GM23338 (cell line): Measurements from ENCODE around the gene USP9Y. TPM values are rescaled to one million over a fixed set of nuclear protein-coding genes. Genes with fewer than 3 reads are reported as not detected.

Experiments
- ATAC-seq: fragments of 200-7000 bp; cut with Tn5 transposase; 3 replicates; pipeline ENCODE4 v1.9.1; 2020
- DNase-seq: peaks from one replicate; pipeline ENCODE4 v3.0.0-alpha.2; 2015; ENCODE audit warnings: low spot score
- H2AFZ ChIP-seq: fragments of 200-600 bp; sonication (generic); 2 replicates; pipeline ENCODE4 v1.8.0; 2016; ENCODE audit warnings: antibody characterized with exemption, mild to moderate bottlenecking, moderate library complexity
- H3F3A ChIP-seq: fragments of 200-600 bp; sonication (generic); replicated peaks from 2 replicates; pipeline ENCODE4 v1.8.0; 2017; ENCODE audit warnings: antibody characterized with exemption, mixed run types, low read depth
- H3K27ac ChIP-seq: fragments of 200-600 bp; sonication (generic); 2 replicates; pipeline ENCODE4 v1.6.1; 2016; ENCODE audit warnings: low read depth
- H3K27me3 ChIP-seq: fragments of 200-600 bp; sonication (generic); 2 replicates; pipeline ENCODE4 v1.8.0; 2016; ENCODE audit warnings: mild to moderate bottlenecking, mixed run types, moderate library complexity; ENCODE audit not compliant: insufficient read depth
- H3K36me3 ChIP-seq: fragments of 200-600 bp; sonication (generic); 2 replicates; pipeline ENCODE4 v1.8.0; 2016; ENCODE audit warnings: mild to moderate bottlenecking; ENCODE audit not compliant: insufficient read depth
- H3K4me1 ChIP-seq: fragments of 200-600 bp; sonication (generic); 2 replicates; pipeline ENCODE4 v1.8.0; 2016; ENCODE audit warnings: mild to moderate bottlenecking, moderate library complexity; ENCODE audit not compliant: insufficient read depth
- H3K4me2 ChIP-seq: fragments of 200-600 bp; sonication (generic); 2 replicates; pipeline ENCODE4 v1.7.1; 2017; ENCODE audit warnings: mixed run types
- H3K4me3 ChIP-seq: fragments of 200-600 bp; sonication (generic); 2 replicates; pipeline ENCODE4 v1.6.1; 2016; ENCODE audit warnings: mixed run types
- H3K79me2 ChIP-seq: fragments of 200-600 bp; sonication (generic); replicated peaks from 2 replicates; pipeline ENCODE4 v1.8.0; 2017; ENCODE audit warnings: mild to moderate bottlenecking; ENCODE audit not compliant: insufficient read depth
- H3K9me2 ChIP-seq: fragments of 200-600 bp; sonication (generic); 2 replicates; pipeline ENCODE4 v1.8.0; 2017; ENCODE audit not compliant: insufficient read depth
- H4K20me1 ChIP-seq: fragments of 200-600 bp; sonication (generic); replicated peaks from 2 replicates; pipeline ENCODE4 v1.8.0; 2017; ENCODE audit warnings: mild to moderate bottlenecking; ENCODE audit not compliant: insufficient read depth
- H3K27ac Mint-ChIP-seq: 2 replicates; pipeline ENCODE4 v1.8.0; 2020; ENCODE audit warnings: inconsistent platforms, mild to moderate bottlenecking, moderate library complexity, mixed read lengths
- H3K27me3 Mint-ChIP-seq: 3 replicates; pipeline ENCODE4 v1.8.0; 2022; ENCODE audit warnings: low read depth, mild to moderate bottlenecking, moderate library complexity, mixed read lengths, inconsistent platforms; ENCODE audit not compliant: insufficient read depth, poor library complexity
- H3K36me3 Mint-ChIP-seq: 3 replicates; pipeline ENCODE4 v1.8.0; 2021; ENCODE audit warnings: low read depth, mild to moderate bottlenecking, inconsistent platforms, moderate library complexity, mixed read lengths
- H3K4me1 Mint-ChIP-seq: 3 replicates; pipeline ENCODE4 v1.8.0; 2020; ENCODE audit warnings: mild to moderate bottlenecking, inconsistent platforms, mixed read lengths
- H3K4me3 Mint-ChIP-seq: 3 replicates; pipeline ENCODE4 v1.8.0; 2021; ENCODE audit warnings: moderate library complexity, mild to moderate bottlenecking, inconsistent platforms, mixed read lengths
- H3K9me3 Mint-ChIP-seq: 3 replicates; pipeline ENCODE4 v1.8.0; 2020; ENCODE audit warnings: moderate library complexity, mild to moderate bottlenecking, inconsistent platforms, mixed read lengths
- CREB1 ChIP-seq: fragments of 250-450 bp; sonication (Bioruptor Pico); IDR thresholded peaks from 2 replicates; pipeline ENCODE4 v1.5.0; 2020; ENCODE audit warnings: low read depth, mild to moderate bottlenecking, moderate library complexity
- CTCF ChIP-seq, 2 experiments: fragments of 200-600 bp in 1 of 2; sonication (generic) in 1 of 2; conservative IDR thresholded peaks; 2 replicates each; pipeline versions ENCODE4 v1.5.1 to v1.6.1; 2016 to 2017; ENCODE audit warnings: antibody characterized with exemption in 2 of 2, low read depth in 2 of 2, mild to moderate bottlenecking in 2 of 2, moderate library complexity in 1 of 2
- ETS1 ChIP-seq: IDR thresholded peaks from 2 replicates; pipeline ENCODE4 v1.6.1; 2016; ENCODE audit warnings: antibody characterized with exemption
- JUNB ChIP-seq: IDR thresholded peaks from one replicate; pipeline ENCODE4 v1.6.1; 2016; ENCODE audit warnings: antibody characterized with exemption; ENCODE audit not compliant: unreplicated experiment
- NANOG ChIP-seq: IDR thresholded peaks from 2 replicates; pipeline ENCODE4 v1.6.1; 2016; ENCODE audit warnings: antibody characterized with exemption, borderline replicate concordance
- POLR2AphosphoS5 ChIP-seq: IDR thresholded peaks from 2 replicates; pipeline ENCODE4 v1.6.1; 2016; ENCODE audit warnings: antibody characterized with exemption, low read depth
- ZNF114 ChIP-seq: fragments of 250-450 bp; sonication (Bioruptor Pico); IDR thresholded peaks from 2 replicates; pipeline ENCODE4 v1.5.0; 2020; ENCODE audit warnings: mild to moderate bottlenecking, moderate library complexity
- ZNF331 ChIP-seq: fragments of 250-450 bp; sonication (Bioruptor Pico); IDR thresholded peaks from 2 replicates; pipeline ENCODE4 v1.5.0; 2020; ENCODE audit warnings: low read depth, mild to moderate bottlenecking, moderate library complexity
- ZNF462 ChIP-seq: fragments of 250-450 bp; sonication (Bioruptor Pico); IDR thresholded peaks from 2 replicates; pipeline ENCODE4 v1.5.0; 2020; ENCODE audit warnings: mild to moderate bottlenecking, moderate library complexity
- long read RNA-seq: library from polyadenylated mRNA; unstranded; transcript quantifications from one replicate; pipeline ENCODE4 v2.0.0, GENCODE V29; 2020; ENCODE audit not compliant: unreplicated experiment
- polyA plus RNA-seq: library from polyadenylated mRNA; unstranded; fragments of >200 nt; fragmentation: Nextera tagmentation; extraction: Ambion mirVana; gene quantifications from 2 replicates; pipeline ENCODE4 v1.2.1, GENCODE V29; 2016
- total RNA-seq: library from RNA; depleted of rRNA; stranded (reverse); fragments of >200 nt; shearing (Covaris generic); gene quantifications from 2 replicates; pipeline ENCODE4 v1.2.3, GENCODE V29; 2014; rRNA removed
- TF ChIP-seq, protein P1 (sequence below): IDR thresholded peaks from one replicate; pipeline ENCODE4 v1.6.1; 2018; ENCODE audit warnings: antibody characterized with exemption; ENCODE audit not compliant: unreplicated experiment

The USP9Y gene, protein sequence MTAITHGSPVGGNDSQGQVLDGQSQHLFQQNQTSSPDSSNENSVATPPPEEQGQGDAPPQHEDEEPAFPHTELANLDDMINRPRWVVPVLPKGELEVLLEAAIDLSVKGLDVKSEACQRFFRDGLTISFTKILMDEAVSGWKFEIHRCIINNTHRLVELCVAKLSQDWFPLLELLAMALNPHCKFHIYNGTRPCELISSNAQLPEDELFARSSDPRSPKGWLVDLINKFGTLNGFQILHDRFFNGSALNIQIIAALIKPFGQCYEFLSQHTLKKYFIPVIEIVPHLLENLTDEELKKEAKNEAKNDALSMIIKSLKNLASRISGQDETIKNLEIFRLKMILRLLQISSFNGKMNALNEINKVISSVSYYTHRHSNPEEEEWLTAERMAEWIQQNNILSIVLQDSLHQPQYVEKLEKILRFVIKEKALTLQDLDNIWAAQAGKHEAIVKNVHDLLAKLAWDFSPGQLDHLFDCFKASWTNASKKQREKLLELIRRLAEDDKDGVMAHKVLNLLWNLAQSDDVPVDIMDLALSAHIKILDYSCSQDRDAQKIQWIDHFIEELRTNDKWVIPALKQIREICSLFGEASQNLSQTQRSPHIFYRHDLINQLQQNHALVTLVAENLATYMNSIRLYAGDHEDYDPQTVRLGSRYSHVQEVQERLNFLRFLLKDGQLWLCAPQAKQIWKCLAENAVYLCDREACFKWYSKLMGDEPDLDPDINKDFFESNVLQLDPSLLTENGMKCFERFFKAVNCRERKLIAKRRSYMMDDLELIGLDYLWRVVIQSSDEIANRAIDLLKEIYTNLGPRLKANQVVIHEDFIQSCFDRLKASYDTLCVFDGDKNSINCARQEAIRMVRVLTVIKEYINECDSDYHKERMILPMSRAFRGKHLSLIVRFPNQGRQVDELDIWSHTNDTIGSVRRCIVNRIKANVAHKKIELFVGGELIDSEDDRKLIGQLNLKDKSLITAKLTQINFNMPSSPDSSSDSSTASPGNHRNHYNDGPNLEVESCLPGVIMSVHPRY (N-terminal part only)
- 45.2 and 49.0 TPM in 2 replicates for total RNA-seq
- 17.4 and 23.7 TPM in 2 replicates for polyA plus RNA-seq
- long read RNA-seq, partial matches to known transcripts, result 2 of 8 reads
- long read RNA-seq, other reads (novel, unspliced or antisense), result 6 of 8 reads

DNA sequence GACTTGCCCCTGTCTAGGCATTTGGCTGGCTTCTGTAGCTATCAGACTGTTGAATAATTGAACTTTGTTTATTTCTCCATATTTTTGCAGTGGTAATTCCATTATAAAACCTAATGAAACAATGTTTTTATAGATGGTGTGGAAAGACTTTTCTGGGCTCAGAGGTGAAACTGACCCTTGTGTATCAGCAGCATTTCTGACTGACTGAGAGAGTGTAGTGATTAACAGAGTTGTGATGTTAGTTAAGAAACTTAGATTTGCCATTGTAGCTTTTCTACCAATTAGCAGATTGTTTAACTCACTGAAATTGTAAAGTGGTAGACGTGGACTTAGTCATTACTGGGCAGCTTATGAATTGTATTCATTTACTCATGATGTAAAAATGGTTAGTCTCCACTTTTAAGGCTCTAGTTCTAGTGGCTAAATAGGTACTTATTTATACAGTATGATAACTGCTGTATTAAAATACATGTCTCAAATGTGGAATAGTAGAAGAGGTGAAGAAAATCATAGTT lies at the start of gene USP9Y:
Gene USP9Y, plus strand, starts transcription at position 51 of the 515 bp plus-strand sequence. CDS start 8,217 bp downstream, outside the sequence.
- ATAC-seq, result no peak
- no peak within 1 kb of the TSS for H3K4me3 Mint-ChIP-seq
- TF ChIP-seq ZNF331 (CRISPR knock-in tag) (no peak), ZNF462 (CRISPR knock-in tag) (no peak), ZNF114 (CRISPR knock-in tag) (no peak), ETS1 (no peak), CREB1 (CRISPR knock-in tag) (no peak), CTCF (conservative IDR thresholded peaks at IDR 0.05; ENCODE audit: low read depth in 2 of 2) (no peak), NANOG (no peak), JUNB (no peak), POLR2AphosphoS5 (no peak)
- TF ChIP-seq, protein P1, sequence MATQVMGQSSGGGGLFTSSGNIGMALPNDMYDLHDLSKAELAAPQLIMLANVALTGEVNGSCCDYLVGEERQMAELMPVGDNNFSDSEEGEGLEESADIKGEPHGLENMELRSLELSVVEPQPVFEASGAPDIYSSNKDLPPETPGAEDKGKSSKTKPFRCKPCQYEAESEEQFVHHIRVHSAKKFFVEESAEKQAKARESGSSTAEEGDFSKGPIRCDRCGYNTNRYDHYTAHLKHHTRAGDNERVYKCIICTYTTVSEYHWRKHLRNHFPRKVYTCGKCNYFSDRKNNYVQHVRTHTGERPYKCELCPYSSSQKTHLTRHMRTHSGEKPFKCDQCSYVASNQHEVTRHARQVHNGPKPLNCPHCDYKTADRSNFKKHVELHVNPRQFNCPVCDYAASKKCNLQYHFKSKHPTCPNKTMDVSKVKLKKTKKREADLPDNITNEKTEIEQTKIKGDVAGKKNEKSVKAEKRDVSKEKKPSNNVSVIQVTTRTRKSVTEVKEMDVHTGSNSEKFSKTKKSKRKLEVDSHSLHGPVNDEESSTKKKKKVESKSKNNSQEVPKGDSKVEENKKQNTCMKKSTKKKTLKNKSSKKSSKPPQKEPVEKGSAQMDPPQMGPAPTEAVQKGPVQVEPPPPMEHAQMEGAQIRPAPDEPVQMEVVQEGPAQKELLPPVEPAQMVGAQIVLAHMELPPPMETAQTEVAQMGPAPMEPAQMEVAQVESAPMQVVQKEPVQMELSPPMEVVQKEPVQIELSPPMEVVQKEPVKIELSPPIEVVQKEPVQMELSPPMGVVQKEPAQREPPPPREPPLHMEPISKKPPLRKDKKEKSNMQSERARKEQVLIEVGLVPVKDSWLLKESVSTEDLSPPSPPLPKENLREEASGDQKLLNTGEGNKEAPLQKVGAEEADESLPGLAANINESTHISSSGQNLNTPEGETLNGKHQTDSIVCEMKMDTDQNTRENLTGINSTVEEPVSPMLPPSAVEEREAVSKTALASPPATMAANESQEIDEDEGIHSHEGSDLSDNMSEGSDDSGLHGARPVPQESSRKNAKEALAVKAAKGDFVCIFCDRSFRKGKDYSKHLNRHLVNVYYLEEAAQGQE, result no peak

More for the DNA sequence above, at the start of gene USP9Y:
- Histone ChIP-seq H3K27me3 (no peaks in the 10 kb centered on the region), H3K4me1 (no peaks in the 10 kb centered on the region), H3F3A (0 out of 2 replicates have a peak, but pooled peaks cover 7% of the 10 kb centered on the region), H3K4me2 (no peak within 1 kb of the TSS), H3K79me2 (peaks cover 63% of the 10 kb centered on the region), H3K36me3 (peaks cover 4% of the 10 kb centered on the region; the same call in 1 of the 2 replicates), H3K4me3 (no peak within 1 kb of the TSS), H3K27ac (peak within 1 kb of the TSS; percentile 89), H3K9me2 (no peaks in the 10 kb centered on the region; the same call in 1 of the 2 replicates), H2AFZ (no peak within 1 kb of the TSS), H4K20me1 (no peaks in the 10 kb centered on the region)
- H3K27me3 Mint-ChIP-seq, result peaks cover 3% of the 10 kb centered on the region
- DNase-seq, result no peak
- H3K27ac Mint-ChIP-seq, result peak within 1 kb of the TSS; percentile 70; the same call in 1 of the 2 replicates
- peaks cover 45% of the 10 kb centered on the region for H3K9me3 Mint-ChIP-seq
- peaks cover 88% of the 10 kb centered on the region for H3K36me3 Mint-ChIP-seq
- H3K4me1 Mint-ChIP-seq, result peaks cover 5% of the 10 kb centered on the region; the same call in 2 of the 3 replicates
